ENCODE data around the gene ACKR3. TPM values are rescaled to one million over a fixed set of nuclear protein-coding genes. Genes with fewer than 3 reads are reported as not detected.

Gene ACKR3
- total RNA-seq, 4 donors from 2014 or later = 22.9 to 115 (median 64.6) TPM

DNA sequence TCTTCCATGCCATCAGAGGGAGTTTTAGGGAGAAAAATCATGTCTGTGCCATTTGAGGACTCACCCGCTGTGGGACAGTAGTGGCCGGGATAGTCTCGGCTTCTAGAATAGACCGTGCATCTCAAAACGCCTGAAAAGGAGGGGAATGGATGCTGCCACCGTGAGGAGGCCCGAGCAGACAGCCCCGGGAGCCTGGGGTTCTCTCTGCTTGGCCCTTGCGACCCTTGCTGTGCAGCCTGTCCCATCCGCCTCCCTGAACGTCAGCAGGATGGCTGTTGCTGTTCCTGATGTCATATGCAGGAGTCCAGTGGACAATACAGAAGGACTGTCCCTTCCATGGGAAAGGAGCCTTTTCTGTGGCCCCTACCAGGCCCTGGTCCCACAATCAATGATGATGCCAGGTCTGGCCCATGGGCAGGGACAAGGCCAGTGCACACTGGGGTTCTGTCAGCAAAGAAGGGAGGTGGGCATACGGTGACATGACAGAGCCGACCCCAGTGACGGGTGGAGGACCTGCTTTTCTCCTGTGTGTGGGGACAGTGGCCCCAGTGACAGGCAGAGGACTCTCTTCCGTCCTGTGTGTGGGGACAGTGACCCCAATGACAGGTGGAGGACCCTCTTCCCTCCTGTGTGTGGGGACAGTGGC is 58.8 kb downstream of the ACKR3 start:
- DNase-seq (ENCODE audit: low spot score) = no peak
- ATAC-seq (ENCODE audit: low FRiP score) = no peak
- TF ChIP-seq, protein P1, sequence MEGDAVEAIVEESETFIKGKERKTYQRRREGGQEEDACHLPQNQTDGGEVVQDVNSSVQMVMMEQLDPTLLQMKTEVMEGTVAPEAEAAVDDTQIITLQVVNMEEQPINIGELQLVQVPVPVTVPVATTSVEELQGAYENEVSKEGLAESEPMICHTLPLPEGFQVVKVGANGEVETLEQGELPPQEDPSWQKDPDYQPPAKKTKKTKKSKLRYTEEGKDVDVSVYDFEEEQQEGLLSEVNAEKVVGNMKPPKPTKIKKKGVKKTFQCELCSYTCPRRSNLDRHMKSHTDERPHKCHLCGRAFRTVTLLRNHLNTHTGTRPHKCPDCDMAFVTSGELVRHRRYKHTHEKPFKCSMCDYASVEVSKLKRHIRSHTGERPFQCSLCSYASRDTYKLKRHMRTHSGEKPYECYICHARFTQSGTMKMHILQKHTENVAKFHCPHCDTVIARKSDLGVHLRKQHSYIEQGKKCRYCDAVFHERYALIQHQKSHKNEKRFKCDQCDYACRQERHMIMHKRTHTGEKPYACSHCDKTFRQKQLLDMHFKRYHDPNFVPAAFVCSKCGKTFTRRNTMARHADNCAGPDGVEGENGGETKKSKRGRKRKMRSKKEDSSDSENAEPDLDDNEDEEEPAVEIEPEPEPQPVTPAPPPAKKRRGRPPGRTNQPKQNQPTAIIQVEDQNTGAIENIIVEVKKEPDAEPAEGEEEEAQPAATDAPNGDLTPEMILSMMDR (IDR thresholded peaks at IDR 0.05) = no peak

DNA sequence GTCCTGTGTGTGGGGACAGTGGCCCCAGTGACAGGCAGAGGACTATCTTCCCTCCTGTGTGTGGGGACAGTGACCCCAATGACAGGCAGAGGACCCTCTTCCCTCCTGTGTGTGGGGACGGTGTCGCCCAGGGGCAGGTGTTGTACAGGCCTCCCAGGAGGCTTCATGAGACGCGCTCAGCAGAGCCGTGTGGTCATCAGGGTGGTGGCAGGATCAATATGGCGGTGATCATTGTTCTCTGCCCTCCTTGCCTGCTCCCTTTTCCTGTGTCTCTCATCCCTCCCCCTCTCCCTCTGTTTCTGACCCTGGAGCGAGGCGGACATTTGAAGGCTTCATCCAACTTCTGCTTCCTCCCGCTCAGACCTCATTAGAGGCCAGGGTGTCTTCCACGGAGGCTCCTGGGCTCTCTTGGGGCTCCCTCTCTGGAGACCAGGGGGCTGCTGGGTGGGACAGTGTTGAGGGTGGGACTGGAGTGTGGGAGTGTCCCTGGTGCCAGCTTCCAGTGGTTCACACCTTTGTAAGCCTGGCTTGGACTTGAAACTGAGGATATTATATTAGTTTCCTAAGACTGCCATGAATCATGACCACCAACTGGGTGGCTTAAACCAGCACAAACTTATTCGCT is 59.5 kb downstream of the ACKR3 start:
- DNase-seq (ENCODE audit: low spot score) (no peak), ATAC-seq (ENCODE audit: low FRiP score) (no peak)
- TF ChIP-seq, protein P1 (IDR thresholded peaks at IDR 0.05) = no peak

DNA sequence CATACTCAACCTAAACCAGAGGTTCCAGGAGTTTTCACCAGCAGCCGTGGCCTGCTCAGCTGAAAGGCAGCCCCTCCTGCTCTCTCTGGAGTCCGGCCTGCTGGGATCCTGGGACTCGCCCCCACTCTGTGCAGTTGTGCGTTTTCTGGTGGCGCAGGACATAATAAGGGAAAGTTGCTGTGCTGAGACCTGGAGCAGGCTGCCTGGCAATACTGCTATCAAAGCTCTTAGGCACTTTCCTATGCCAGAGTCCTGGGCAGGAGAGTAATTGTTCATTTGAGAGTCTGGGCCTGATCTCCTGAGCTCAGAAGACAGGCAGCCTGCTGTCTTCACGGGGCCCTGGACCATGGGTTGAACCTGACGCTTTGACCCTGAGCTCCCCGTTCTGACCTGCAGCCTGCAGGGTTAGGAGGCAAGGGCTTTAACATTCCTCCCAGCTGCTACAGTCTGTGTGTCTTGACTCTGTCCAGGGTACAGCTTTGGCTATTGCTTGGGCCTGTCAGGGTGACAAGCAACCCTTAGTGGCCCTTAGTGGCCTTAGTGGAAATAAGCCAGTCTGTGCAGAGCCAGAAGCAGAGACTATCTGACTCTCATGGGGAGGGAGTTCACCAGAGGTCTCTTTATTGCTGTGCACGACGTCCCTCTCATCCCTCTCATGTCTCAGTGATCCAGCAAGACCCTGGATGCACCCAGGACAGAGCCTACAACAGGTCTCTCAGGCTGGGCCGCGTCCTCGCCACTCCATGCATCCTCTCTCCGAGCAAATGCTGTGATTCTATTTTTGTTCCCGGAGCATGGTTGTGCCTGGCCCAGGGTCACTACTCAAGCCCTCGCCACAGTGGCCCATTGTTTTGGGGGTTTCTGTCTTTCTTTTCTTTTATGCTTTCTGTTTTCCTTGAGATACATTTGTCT is 60.6 kb downstream of the ACKR3 start:
- TF ChIP-seq, protein P1 (IDR thresholded peaks at IDR 0.05) = no peak
- DNase-seq (ENCODE audit: low spot score) (no peak), ATAC-seq (ENCODE audit: low FRiP score) (no peak)

DNA sequence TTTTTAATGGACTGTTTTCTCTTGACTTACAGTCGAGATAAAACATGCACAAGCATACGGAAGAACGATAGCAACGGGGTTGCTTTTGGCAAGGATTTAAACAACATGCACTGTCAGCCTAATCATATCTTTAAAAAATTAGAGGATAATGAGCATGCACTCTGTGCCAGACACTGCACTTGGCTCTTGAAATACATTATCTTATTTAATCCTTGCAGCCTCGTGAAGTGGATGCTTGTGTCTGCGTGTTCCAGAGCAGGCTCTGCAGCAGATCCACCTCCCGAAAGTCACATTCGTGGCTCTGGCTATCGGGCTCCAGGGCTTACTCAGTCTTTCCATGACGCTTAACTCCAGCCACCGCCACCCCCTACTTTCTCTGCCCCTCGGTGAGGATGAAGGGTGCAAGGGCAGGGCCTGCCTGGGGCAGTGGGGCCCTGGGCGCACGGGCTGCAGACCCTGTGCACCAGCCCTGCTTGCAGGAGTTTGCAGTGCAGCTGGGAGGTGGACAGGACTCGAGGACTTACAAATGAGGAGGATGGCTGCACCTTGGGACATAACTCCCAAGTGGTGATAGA is 61.7 kb downstream of the ACKR3 start:
- peak; percentile 19 for ATAC-seq (ENCODE audit: low FRiP score)
- no peak for DNase-seq (ENCODE audit: low spot score)
- TF ChIP-seq, protein P1 (IDR thresholded peaks at IDR 0.05) = no peak

DNA sequence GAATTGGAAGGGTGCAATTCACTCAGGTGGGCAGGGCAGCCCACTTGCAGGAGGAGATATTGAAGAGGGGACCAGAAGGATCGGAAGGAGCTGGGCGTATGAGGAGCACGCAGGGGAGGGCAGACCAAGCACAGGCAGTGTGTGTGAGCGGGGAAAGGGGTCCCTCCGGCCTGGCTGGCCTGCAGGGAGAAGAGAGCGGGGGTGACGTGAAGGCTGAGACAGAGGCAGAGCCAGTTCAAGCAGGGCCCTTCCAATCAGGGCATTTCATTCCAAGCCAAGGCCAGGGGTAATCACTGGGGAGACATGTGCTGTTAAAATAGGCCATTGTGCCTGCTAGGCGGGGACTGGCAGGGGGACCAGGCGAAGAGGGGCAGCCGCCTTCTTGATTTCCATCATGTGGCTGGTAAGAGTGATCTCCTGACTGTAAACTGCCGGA is 62.2 kb downstream of the ACKR3 start:
- DNase-seq (ENCODE audit: low spot score) (no peak), ATAC-seq (ENCODE audit: low FRiP score) (no peak)
- TF ChIP-seq, protein P1 (IDR thresholded peaks at IDR 0.05) = no peak
